MM.1S (cell line): ENCODE data around the gene MS4A8.
"Not testable (repeated sequence)": the region's sequence is repeated elsewhere in the genome, so short reads cannot be mapped to it uniquely, and the experiment has no call there.

Experiments
- DNase-seq: peaks from one replicate; pipeline ENCODE4 v3.0.0-alpha.2; 2015
- H2AFZ ChIP-seq: fragments of 300-600 bp; sonication (generic); 2 replicates; pipeline ENCODE4 v1.6.0; 2016; ENCODE audit warnings: antibody characterized with exemption, low read length
- H3F3A ChIP-seq: fragments of 300-600 bp; sonication (generic); 2 replicates; pipeline ENCODE4 v1.6.1; 2016; ENCODE audit warnings: mild to moderate bottlenecking, antibody characterized with exemption, low read length, moderate library complexity, mixed read lengths; ENCODE audit not compliant: insufficient read depth
- H3K27ac ChIP-seq: fragments of 300-600 bp; sonication (generic); 2 replicates; pipeline ENCODE4 v1.5.1; 2016; ENCODE audit warnings: mild to moderate bottlenecking, low read length
- H3K27me3 ChIP-seq: fragments of 300-600 bp; sonication (generic); replicated peaks from 2 replicates; pipeline ENCODE4 v1.6.0; 2016; ENCODE audit warnings: low read length; ENCODE audit not compliant: insufficient read depth
- H3K36me3 ChIP-seq: fragments of 300-600 bp; sonication (generic); replicated peaks from 2 replicates; pipeline ENCODE4 v1.6.1; 2016; ENCODE audit warnings: mild to moderate bottlenecking, low read length, mixed read lengths; ENCODE audit not compliant: insufficient read depth
- H3K4me1 ChIP-seq: fragments of 300-600 bp; sonication (generic); 2 replicates; pipeline ENCODE4 v1.6.1; 2016; ENCODE audit warnings: low read length, mixed read lengths
- H3K4me2 ChIP-seq: fragments of 300-600 bp; sonication (generic); 2 replicates; pipeline ENCODE4 v1.6.0; 2016; ENCODE audit warnings: low read depth, low read length
- H3K4me3 ChIP-seq: fragments of 300-600 bp; sonication (generic); 2 replicates; pipeline ENCODE4 v1.5.1; 2016; ENCODE audit warnings: low read length, mixed read lengths
- H3K79me2 ChIP-seq: fragments of 300-600 bp; sonication (generic); 2 replicates; pipeline ENCODE4 v1.6.1; 2016; ENCODE audit warnings: mixed run types, low read length, mixed read lengths
- H3K9ac ChIP-seq: fragments of 300-600 bp; sonication (generic); 2 replicates; pipeline ENCODE4 v1.6.1; 2016; ENCODE audit warnings: low read length, mixed read lengths
- H3K9me2 ChIP-seq: fragments of 300-600 bp; sonication (generic); replicated peaks from 2 replicates; pipeline ENCODE4 v1.6.1; 2016; ENCODE audit warnings: mild to moderate bottlenecking, low read length, mixed read lengths; ENCODE audit not compliant: insufficient read depth
- H3K9me3 ChIP-seq: fragments of 300-600 bp; sonication (generic); replicated peaks from 2 replicates; pipeline ENCODE4 v1.6.1; 2016; ENCODE audit warnings: mild to moderate bottlenecking, low read length, mixed read lengths; ENCODE audit not compliant: insufficient read depth
- H4K20me1 ChIP-seq: fragments of 300-600 bp; sonication (generic); 2 replicates; pipeline ENCODE4 v1.6.1; 2016; ENCODE audit warnings: mild to moderate bottlenecking, low read length, moderate library complexity, mixed read lengths; ENCODE audit not compliant: insufficient read depth
- EZH2 ChIP-seq: fragments of 300-600 bp; sonication (generic); optimal IDR thresholded peaks from 2 replicates; pipeline ENCODE3; 2017; ENCODE audit warnings: low read depth, mild to moderate bottlenecking, antibody characterized with exemption, low read length, mixed read lengths
- EZH2phosphoT487 ChIP-seq: fragments of 300-600 bp; sonication (generic); IDR thresholded peaks from 2 replicates; pipeline ENCODE4 v1.6.1; 2018; ENCODE audit warnings: antibody characterized with exemption, low read length
- TF ChIP-seq, protein P1 (sequence below): fragments of 300-600 bp; sonication (generic); IDR thresholded peaks from 2 replicates; pipeline ENCODE4 v1.5.1; 2016; ENCODE audit warnings: antibody characterized with exemption, low read length, mixed read lengths

Gene MS4A8

DNA sequence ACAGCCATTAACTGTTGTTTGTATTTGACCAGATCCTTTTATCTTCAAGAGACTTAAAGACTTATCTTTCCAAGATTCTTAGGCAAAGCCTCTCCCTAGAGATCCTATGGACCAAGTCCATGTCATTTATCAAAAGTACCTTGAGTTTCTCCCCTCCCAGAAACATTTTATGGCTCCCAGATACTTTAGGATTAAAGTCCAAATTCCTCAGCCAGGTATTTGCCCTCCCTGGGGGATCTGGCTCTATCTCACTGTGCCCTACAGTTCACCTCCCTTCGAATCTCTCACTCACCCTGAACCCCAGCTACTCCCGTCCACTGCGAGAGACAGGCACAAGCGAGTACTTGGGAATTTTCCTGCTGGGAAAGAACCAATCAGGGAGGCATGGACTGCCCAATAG, 11.9 kb downstream of the MS4A8 start:
- Histone ChIP-seq H3K27ac (no peak overlapping the region), H3K4me3 (no peak overlapping the region), H3K4me2 (no peak overlapping the region), H3K27me3 (no peaks in the 10 kb centered on the region), H3K79me2 (no peaks in the 10 kb centered on the region), H4K20me1 (no peaks in the 10 kb centered on the region), H3K9me3 (no peaks in the 10 kb centered on the region), H3K36me3 (no peaks in the 10 kb centered on the region), H3K9me2 (no peaks in the 10 kb centered on the region), H3K4me1 (no peaks in the 10 kb centered on the region), H3F3A (no peaks in the 10 kb centered on the region), H3K9ac (no peak overlapping the region), H2AFZ (no peak overlapping the region)
- TF ChIP-seq EZH2phosphoT487 (no peak), EZH2 (no peak)
- TF ChIP-seq, protein P1, sequence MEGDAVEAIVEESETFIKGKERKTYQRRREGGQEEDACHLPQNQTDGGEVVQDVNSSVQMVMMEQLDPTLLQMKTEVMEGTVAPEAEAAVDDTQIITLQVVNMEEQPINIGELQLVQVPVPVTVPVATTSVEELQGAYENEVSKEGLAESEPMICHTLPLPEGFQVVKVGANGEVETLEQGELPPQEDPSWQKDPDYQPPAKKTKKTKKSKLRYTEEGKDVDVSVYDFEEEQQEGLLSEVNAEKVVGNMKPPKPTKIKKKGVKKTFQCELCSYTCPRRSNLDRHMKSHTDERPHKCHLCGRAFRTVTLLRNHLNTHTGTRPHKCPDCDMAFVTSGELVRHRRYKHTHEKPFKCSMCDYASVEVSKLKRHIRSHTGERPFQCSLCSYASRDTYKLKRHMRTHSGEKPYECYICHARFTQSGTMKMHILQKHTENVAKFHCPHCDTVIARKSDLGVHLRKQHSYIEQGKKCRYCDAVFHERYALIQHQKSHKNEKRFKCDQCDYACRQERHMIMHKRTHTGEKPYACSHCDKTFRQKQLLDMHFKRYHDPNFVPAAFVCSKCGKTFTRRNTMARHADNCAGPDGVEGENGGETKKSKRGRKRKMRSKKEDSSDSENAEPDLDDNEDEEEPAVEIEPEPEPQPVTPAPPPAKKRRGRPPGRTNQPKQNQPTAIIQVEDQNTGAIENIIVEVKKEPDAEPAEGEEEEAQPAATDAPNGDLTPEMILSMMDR: no peak
- DNase-seq: no peak

DNA sequence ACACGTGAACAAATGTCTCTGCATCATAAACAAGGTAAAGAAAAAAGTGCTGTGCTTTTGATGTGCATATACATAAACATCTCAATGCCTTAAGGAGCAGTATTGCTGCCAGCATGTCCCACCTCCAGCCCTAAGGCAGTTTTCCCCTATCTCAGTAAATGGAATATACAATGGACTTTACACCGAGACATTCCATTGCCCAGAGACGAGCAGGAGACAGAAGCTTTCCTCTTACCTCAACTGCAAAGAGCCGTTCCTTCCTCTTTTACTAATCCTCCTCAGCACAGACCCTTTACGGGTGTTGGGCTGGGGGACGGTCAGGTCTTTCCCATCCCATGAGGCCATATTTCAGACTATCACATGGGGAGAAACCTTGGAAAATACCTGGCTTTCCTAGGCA, 14.0 kb downstream of the MS4A8 start:
- H3K36me3 ChIP-seq, H3K4me1 ChIP-seq, H3K9me2 ChIP-seq, H4K20me1 ChIP-seq, H3K4me3 ChIP-seq, DNase-seq, H3K9me3 ChIP-seq, H3F3A ChIP-seq, H3K79me2 ChIP-seq, H3K4me2 ChIP-seq, H2AFZ ChIP-seq, H3K9ac ChIP-seq, H3K27me3 ChIP-seq, H3K27ac ChIP-seq: not testable (repeated sequence)

DNA sequence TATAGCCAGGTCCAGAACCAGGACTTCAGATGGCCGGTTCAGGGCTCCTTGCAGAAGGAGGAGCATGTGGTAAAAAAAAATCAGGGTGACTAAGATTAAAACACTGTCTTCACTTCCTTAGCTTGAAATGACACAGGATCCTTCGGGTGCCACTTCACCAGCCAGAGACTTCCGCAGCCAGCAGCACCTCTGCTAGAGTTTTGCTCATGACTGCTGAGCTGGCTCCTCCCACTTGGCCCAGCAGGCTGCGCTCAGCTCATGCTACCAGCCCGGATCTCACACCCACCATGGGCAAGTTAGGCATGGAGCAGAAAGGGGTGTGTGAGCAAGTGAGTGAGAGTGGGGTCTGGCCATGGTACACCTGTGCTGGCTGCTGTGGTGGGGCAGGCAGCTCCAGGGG, 18.5 kb downstream of the MS4A8 start:
- Histone ChIP-seq H3K4me2 (no peak overlapping the region), H3K27me3 (no peaks in the 10 kb centered on the region), H4K20me1 (no peaks in the 10 kb centered on the region), H3K9me3 (no peaks in the 10 kb centered on the region), H3F3A (no peaks in the 10 kb centered on the region), H3K4me1 (no peaks in the 10 kb centered on the region), H3K4me3 (no peak overlapping the region), H3K9ac (no peak overlapping the region), H3K27ac (no peak overlapping the region), H3K79me2 (no peaks in the 10 kb centered on the region), H3K36me3 (no peaks in the 10 kb centered on the region), H2AFZ (no peak overlapping the region), H3K9me2 (no peaks in the 10 kb centered on the region)
- TF ChIP-seq EZH2 (no peak), EZH2phosphoT487 (no peak)
- TF ChIP-seq, protein P1: no peak
- no peak for DNase-seq

- TF ChIP-seq EZH2phosphoT487: no peak
- TF ChIP-seq EZH2: no peak
- TF ChIP-seq, protein P1: no peak
- DNase-seq: no peak
- Histone ChIP-seq H3K36me3 (no peaks in the 10 kb centered on the region), H3K4me3 (no peak overlapping the region), H3K9me3 (no peaks in the 10 kb centered on the region), H4K20me1 (no peaks in the 10 kb centered on the region), H3K27ac (no peak overlapping the region), H3K4me2 (no peak overlapping the region), H3K4me1 (no peaks in the 10 kb centered on the region), H3K79me2 (no peaks in the 10 kb centered on the region), H3K27me3 (no peaks in the 10 kb centered on the region), H2AFZ (no peak overlapping the region), H3K9me2 (no peaks in the 10 kb centered on the region), H3F3A (no peaks in the 10 kb centered on the region), H3K9ac (no peak overlapping the region)
Observed at GRCh38 chr11:60718524-60719316, 19.3 kb downstream of the MS4A8 start.
